GM18907 (cell line): ENCODE measurements around the gene EFNA4.

Source experiments
- ATAC-seq: cut with Tn5 transposase; IDR thresholded peaks from one replicate; pipeline ENCODE4 v1.9.1; 2021; ENCODE audit warnings: mild to moderate bottlenecking, moderate library complexity; ENCODE audit not compliant: unreplicated experiment

EFNA4 gene

DNA sequence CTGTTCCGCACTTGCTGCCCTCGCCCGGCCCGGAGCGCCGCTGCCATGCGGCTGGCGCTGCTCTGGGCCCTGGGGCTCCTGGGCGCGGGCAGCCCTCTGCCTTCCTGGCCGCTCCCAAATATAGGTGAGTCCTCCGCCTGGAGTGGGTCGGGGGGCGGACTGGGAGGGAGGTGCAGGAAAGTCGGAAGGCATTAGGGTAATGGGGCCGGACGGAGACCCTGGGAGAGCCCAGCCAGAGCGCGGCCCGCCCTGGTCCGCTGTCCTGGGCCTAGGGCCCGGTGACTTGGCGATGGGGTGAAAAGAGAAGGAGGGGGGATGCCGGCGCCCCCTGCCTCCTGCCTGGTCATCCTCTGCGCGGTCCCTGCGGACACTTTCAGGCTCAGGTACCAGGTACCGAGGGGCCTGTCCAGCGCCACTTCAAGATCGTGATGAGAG lies 12.2 kb upstream of the EFNA4 start:
- no peak for ATAC-seq

GRCh38 chr1:155051777-155052398 lies 11.7 kb upstream of the EFNA4 start:
- ATAC-seq = no peak

DNA sequence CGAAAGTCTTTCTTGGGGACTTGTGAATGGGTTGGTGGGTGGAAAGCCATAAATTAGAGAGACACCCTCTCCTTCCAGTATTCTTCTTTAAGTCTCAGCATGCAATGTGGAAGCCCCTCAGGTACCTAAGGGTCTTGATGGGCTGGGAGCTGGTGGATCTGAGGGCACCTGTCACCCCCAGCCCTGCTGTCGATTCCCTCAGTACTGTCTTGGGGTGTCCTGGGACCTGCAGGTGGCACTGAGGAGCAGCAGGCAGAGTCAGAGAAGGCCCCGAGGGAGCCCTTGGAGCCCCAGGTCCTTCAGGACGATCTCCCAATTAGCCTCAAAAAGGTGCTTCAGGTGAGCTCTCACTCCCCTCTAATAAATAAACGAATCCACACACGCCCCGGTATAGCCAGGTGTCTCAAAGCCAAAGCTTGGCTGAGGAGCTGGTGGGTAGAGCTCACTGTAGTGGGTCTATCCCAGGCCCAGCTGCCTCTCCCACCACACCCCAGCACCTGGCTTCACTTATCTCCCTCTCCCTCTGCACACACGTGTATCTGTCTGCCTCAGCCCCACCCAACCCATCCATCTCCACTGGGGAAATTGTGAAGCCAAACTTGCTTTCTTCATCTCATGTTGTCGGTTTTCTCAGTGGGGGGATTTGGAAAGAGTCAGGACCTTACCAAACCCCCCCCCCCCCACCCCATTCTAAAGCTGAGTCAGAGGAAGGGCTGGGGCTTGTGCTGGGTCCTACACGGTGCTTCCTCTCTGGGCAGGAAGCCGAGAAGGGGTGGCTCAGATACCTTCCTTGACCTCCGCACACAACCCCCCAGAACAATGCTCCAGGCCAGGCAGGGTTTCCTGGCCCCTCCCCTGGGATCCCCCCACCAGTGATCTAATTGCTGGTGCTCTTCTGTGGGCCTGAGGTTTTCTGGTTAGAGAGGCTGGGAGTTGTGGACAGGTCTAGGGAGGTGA lies 10.8 kb upstream of the EFNA4 start:
- no peak for ATAC-seq

DNA sequence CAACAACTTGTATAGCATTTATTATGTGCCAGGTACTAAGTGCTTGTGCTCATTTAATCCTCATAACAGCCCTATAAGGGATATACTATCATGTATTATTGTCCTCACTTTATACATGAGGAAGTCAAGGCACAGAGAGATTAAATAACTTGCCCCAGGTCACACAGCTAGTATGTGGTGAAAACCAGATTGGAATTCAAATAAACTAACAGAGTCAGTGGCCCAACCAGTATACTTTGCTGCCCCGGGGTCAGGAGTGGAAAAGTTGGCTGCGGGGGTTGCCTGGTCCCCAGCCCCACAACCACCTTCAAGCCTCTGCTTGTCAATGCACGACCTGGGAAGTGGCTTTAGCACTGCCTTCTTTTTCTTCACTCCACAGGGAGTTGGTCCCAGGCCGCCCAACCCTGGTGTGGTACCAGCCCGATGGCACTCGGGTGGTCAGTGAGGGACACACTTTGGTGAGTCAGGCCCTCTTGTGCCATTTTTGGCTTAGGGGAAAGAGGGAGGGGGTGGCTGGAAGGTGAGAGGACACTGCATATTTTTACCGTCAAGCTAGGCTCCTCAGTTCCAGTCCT lies 9.9 kb upstream of the EFNA4 start:
- ATAC-seq = no peak

DNA sequence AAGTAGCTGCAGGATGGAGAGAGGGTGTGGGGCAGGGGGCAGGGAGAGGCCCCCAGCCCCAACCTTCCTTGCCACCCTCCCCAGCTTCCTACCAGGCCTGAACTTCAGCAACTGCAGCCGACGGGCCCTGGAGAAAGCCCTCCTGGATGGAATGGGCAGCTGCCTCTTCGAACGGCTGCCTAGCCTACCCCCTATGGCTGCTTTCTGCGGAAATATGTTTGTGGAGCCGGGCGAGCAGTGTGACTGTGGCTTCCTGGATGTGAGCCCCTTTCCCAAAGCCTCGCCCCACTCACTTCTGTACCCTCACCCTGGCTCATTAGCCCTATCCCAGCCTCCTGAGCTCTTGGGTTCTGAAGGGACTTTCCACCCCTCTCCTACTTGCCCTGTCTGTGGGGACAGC lies 6.4 kb upstream of the EFNA4 start:
- no peak for ATAC-seq

DNA sequence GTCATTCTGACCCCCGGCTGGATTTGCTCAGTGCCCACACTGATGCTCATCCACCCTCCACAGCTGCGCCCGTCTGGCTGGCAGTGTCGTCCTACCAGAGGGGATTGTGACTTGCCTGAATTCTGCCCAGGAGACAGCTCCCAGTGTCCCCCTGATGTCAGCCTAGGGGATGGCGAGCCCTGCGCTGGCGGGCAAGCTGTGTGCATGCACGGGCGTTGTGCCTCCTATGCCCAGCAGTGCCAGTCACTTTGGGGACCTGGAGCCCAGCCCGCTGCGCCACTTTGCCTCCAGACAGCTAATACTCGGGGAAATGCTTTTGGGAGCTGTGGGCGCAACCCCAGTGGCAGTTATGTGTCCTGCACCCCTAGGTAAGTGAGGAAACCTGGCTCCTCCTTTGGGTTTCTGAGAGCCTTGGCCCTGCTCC lies 5.7 kb upstream of the EFNA4 start:
- no peak for ATAC-seq

DNA sequence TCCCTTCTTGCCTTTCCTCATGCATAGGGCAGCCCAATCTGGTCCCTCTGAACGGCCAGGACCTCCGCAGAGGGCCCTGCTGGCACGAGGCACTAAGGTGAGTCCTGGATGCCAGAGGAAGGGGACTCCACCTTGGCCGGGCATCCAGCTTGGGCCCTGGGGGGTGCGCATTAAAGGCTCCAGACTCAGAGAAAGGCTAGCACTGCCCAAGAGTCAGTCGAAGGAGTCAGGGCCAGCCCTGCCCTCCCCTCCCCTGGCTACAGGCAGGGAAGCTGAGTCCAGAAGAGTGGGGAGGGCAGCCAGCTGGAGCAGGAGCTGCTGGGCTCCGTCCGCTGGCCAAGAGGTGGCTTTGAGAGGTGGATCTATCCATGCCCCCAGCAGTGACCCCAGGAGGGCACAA lies 2.8 kb upstream of the EFNA4 start:
- no peak for ATAC-seq

GRCh38 chr1:155061381-155062150 lies 2.0 kb upstream of the EFNA4 start:
- ATAC-seq = no peak

GRCh38 chr1:155062151-155062686 lies 1.3 kb upstream of the EFNA4 start:
- no peak for ATAC-seq

- no peak for ATAC-seq
Observed at GRCh38 chr1:155062702-155063411, 683 bp upstream of the EFNA4 start.

- no peak for ATAC-seq
Observed at GRCh38 chr1:155064111-155064831, 731 bp downstream of the EFNA4 start.

GRCh38 chr1:155064832-155065429 lies 1.4 kb downstream of the EFNA4 start:
- no peak for ATAC-seq

DNA sequence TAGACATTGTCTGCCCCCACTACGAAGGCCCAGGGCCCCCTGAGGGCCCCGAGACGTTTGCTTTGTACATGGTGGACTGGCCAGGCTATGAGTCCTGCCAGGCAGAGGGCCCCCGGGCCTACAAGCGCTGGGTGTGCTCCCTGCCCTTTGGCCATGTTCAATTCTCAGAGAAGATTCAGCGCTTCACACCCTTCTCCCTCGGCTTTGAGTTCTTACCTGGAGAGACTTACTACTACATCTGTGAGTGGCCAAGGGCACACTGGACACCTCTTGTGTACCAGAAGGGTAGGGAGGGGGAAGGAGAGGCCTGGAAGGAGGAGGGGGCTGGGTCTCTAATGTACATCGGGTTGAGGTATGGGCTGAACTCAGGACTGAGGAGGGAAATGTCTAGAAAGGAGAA lies 3.2 kb downstream of the EFNA4 start:
- ATAC-seq = no peak

DNA sequence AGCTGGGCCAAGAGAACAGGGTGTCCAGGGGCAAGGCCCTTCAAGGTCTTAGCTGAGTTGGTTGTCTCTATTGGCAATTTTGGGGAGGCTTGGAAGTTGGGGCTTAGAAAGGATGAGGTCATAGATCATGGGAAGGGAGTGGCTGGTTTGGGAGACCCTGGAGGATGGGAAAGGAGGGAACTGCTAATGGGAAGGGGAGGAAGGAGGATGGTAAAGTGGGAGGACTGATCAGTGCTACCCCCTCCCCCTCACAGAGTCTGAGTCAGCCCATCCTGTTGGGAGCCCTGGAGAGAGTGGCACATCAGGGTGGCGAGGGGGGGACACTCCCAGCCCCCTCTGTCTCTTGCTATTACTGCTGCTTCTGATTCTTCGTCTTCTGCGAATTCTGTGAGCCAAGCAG lies 5.1 kb downstream of the EFNA4 start:
- ATAC-seq = no peak

DNA sequence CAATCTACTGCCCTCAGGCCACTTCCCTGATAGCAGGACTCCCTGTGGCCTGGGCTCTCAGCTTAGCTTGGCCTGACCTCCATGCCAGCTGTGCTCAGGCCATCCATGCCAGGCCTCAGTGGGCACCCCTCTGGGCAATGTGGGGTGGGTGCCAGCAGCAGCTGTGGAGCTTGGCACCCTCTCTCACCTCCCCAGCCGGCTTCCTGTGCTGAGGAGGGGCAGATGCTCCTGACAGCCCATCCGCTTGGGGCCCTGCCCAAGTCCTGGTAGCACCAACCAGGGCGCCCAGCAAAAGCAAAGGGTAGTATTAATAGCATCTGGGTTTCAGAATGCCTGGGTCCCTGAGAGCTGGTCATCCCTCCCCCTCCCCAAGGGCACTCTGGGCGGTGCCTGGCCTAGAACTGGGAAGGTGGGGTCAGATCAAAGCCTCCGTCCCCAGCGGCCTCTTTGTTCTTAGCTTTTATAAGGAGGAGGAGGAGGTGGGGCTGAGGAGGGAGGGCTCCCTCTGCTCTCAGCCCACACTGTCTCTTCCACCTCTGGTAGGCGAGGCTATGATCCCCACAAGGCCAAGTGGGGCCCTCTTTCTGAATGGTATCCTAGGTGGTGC lies 6.1 kb downstream of the EFNA4 start:
- no peak for ATAC-seq

DNA sequence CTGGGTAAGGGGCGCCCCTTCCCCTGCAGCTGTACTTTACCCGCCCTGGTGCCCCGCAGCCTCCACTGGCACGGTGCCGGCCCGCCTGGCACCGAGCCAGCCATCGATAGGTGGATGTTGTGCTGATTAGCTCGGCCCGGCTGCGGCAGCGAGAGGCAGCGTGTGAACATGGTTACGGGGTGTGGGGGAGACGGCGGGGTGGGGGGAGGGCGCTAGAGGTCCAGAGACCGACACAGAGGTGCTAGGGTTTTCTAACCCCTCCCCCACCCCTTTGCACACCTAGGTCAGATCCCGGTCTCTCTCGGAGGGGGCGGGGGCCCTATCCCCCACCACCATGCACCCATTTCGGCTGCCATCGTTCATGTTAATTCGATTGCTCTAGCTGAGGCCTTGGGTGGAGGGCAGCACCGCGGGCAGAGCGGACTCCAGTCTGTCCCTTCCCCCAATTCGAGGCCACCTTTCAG lies 6.7 kb downstream of the EFNA4 start:
- ATAC-seq = no peak

DNA sequence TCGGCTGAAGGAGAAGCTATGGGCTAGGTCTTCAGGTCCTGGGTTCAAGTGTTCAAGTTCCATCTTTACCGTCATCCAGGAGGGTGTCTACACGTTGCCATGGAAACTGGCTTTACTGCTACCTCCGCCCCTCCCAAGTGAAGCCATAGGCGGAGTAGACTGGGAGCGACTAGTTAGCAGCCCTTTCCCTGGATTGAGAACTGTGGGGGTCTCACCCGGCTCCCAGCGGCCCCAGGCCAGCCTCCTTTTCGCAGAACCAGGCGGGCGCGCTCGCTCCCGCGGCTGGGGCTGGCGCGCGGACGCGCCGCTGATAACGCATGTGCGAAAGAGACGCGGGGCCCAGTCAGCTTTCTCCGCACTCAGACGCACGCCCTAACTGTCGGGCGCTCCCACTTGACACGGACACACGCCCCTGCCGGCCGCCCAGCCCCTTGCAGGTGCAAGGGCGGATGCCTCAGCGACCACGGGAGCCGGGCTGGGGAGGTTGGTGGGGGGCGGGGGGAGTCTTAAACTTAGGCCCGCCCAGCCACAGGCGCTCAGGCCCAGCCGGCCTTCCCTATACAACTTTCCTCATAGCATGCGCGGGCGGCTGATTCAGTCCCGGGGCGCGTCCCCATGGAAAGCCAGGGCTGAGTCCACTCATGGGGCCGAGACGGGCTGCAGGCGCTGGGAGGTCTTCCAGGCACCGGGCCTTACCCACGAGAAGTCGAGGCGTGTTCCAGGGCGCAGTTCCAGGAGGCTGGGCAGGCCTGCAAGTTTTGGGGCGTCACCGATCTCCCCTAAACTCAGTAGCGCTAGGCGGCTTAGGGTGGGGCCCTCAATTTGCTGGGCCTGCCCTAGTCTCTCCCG lies 7.4 kb downstream of the EFNA4 start:
- peak; percentile 66 for ATAC-seq

GRCh38 chr1:155071701-155072100 lies 8.2 kb downstream of the EFNA4 start:
- no peak for ATAC-seq
